ENCODE results near the gene NOL6.

NOL6 gene

DNA sequence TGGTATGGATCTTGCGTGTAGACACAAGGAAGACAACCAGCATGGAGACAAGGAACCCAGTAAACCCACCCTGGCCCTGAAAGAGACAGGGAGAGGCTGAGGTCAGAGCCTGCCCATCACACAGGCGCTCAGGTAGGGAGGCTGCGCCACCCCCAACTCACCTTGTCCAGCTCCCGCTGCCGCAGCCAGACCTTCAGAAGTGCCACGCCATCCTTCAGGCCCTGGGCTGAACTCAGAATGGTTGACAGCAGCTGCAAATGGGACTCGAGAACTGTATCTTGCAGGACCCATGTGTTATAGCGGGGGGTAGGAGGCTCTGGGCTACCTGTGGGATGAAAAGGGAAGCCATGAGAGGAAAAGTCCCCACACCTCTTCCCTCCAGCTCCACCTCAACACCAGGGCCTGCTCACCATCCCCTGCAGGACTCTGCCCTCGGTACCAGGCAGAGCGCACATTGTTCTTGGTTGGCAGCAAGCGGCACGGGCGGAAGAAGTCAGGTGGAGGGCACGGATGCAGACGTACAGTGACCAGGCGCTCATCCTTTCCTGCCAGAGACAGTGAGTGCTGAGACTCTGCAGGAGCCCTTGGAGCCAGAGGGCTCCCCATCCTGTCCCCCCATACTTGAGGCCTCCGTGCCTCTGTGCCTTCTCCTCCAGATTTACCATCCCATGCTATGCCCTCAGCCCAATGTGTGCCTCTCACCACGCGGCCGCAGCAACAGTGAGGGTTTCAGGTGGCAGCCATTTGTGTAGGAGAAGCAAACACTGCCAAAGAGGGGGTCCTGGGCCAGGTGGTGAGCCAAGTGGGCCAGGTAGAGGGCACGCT lies 4.7 kb downstream of the NOL6 start:
- Histone ChIP-seq H3K9ac (ENCODE audit: low read length) (no peak overlapping the region), H3K4me1 (ENCODE audit: insufficient read depth, low read length) (peaks cover 18% of the 10 kb centered on the region), H3K36me3 (ENCODE audit: insufficient read depth, low read length) (peaks cover 73% of the 10 kb centered on the region), H3K27ac (ENCODE audit: low read depth, low read length) (no peak overlapping the region), H3K27me3 (ENCODE audit: control insufficient read depth in 1 of 2, insufficient read depth in 2 of 2, low read length in 2 of 2) (no peaks in the 10 kb centered on the region), H3K4me3 (ENCODE audit: low read depth in 1 of 2, low read length in 2 of 2) (no peak overlapping the region), H3K9me3 (ENCODE audit: low read length) (no peaks in the 10 kb centered on the region)

DNA sequence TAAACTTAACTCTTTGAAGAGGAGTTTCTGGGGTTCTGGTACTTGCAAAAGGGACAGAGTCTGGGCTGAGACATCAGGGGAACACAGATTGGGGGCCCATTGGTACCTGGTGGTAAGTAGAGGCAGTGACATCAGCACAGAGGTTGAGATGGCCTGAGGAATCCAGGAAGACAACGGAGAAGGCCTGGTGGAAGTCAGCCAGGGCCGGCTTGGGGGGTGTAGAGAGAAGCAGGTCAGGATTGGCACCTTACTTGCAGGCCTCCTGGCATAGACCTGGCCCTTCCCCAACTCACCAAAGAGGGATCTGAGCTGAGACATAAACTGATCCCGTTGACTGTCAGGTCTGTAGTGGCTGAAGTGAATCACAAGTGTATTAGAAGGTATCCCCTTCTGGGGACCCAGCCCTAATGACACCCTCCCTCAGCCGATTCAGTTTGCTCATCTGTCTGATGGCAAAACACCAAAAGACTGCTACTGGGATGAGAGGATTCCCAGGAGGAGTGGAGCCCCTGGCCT lies 5.5 kb downstream of the NOL6 start:
- no peaks in the 10 kb centered on the region for H3K9me3 ChIP-seq (ENCODE audit: low read length)
- H3K4me3 ChIP-seq (ENCODE audit: low read depth in 1 of 2, low read length in 2 of 2), result no peak overlapping the region
- no peak overlapping the region for H3K27ac ChIP-seq (ENCODE audit: low read depth, low read length)
- H3K9ac ChIP-seq (ENCODE audit: low read length), result no peak overlapping the region
- no peaks in the 10 kb centered on the region for H3K27me3 ChIP-seq (ENCODE audit: control insufficient read depth in 1 of 2, insufficient read depth in 2 of 2, low read length in 2 of 2)
- H3K4me1 ChIP-seq (ENCODE audit: insufficient read depth, low read length), result peaks cover 17% of the 10 kb centered on the region
- H3K36me3 ChIP-seq (ENCODE audit: insufficient read depth, low read length), result peaks cover 80% of the 10 kb centered on the region

DNA sequence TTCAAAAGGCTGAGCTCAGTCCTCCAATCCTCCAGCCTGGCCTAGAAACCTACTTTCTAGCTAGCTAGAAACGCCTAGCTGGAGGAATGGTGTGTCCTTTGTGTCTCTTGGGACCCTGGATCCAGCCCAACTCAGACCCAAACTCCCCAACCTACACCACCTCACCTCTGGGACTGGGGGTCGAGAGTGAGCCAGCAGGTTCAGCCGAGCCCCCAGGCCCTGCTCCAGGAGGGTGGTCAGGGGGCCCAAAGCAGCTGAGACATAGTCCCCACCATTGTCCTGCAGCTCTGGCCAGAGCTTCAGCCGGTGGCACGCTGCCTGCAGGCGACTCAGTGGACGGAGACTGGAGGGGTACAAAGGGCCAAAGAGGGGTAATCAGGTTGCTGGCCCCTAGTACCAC lies 6.2 kb downstream of the NOL6 start:
- no peak overlapping the region for H3K4me3 ChIP-seq (ENCODE audit: low read depth in 1 of 2, low read length in 2 of 2)
- H3K9ac ChIP-seq (ENCODE audit: low read length), result no peak overlapping the region
- H3K27ac ChIP-seq (ENCODE audit: low read depth, low read length), result no peak overlapping the region
- peaks cover 9% of the 10 kb centered on the region for H3K4me1 ChIP-seq (ENCODE audit: insufficient read depth, low read length)
- no peaks in the 10 kb centered on the region for H3K27me3 ChIP-seq (ENCODE audit: control insufficient read depth in 1 of 2, insufficient read depth in 2 of 2, low read length in 2 of 2)
- peaks cover 88% of the 10 kb centered on the region for H3K36me3 ChIP-seq (ENCODE audit: insufficient read depth, low read length)
- H3K9me3 ChIP-seq (ENCODE audit: low read length), result no peaks in the 10 kb centered on the region

DNA sequence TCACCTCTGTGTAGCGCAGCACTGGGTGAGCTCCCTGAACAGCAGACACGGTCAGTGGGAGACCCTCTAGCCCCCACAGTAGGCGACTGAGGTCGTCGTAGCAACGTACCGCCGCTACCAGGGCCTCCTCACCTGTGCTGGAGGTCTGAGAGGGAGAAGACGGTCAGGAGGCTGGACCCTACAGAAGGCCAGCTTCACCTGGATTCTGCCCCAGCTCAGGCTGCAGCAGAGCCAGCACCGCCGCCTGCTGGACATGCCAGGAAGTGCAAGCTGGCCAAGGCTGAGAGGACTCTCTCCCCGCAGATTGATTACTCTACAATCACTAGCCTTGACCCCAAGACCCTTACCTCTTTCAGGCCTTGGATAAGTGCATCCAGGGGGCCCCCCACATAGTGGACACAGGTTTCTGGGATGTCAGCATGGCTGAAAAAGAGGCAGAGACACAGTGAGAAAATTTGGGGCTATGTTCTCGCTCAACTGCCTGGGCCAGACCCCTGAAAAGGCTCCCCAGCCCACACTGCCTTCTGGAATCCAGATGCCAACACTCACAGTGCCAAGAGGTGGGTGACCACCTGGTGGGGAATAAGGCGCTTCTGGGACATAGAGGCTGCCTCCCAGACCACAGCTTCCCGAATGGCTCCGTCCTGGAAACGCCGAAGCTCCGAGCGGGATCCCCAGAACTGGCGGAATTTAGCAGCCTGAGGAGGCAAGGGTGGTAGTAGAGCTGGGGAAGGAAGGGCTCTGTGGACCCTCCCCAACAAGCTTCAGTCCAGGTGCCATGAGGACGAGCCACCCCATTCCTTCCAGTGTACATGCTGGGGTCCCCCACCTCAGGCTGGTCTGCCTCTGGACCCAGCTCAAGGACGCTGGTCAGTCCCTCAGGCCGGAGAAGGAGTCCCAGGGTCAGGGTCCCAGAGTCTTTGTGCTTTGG lies 6.9 kb downstream of the NOL6 start:
- Histone ChIP-seq H3K4me1 (ENCODE audit: insufficient read depth, low read length) (peaks cover 2% of the 10 kb centered on the region), H3K27me3 (ENCODE audit: control insufficient read depth in 1 of 2, insufficient read depth in 2 of 2, low read length in 2 of 2) (no peaks in the 10 kb centered on the region), H3K9me3 (ENCODE audit: low read length) (no peaks in the 10 kb centered on the region), H3K27ac (ENCODE audit: low read depth, low read length) (no peak overlapping the region), H3K9ac (ENCODE audit: low read length) (no peak overlapping the region), H3K36me3 (ENCODE audit: insufficient read depth, low read length) (peaks cover 90% of the 10 kb centered on the region), H3K4me3 (ENCODE audit: low read depth in 1 of 2, low read length in 2 of 2) (no peak overlapping the region)

DNA sequence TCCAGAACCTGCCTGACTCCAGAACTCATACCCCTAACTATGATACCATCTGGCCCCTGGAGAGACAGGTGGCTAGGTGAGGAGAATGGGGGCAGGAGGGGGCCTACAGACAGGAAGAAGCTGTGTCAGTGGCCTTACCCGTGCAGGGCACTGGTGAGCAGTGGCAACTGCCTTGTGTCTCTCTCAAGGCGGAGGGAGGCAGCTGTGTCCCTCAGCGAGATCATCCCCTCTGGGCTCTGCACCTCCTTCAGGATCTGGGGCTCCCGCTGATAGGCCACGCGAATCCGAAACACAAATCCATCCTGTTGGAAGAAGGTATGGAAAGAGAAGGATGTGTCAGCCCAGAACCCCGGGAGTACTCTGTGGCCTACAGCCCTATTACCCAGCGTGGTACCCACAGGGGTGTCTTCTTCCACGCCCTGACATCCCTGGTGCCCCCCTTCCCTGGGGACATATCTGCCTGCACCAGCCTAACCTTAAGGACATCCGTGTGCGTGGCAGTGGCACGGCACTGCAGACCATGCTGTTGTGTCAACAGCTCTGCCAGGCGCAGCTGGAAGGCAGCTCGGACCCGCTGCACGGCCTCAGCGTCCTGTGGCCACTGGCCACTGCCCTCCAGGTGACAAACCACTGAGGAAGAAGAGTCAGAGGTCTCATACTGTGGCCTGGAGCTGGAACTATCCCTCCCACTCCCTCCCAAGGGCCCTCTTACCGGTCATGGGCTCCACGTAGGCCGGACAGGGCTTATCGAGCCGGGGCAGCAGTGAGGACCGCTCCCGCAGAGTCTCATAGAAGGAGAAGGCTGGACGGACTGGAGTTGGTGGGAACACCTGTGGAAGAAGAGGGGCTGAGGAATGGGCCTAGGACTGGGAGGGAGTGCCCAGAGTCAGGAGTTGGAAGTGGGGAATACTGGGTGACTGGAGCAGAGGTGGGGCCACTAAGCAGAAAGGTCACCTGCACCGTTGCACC lies 7.8 kb downstream of the NOL6 start:
- H3K4me3 ChIP-seq (ENCODE audit: low read depth in 1 of 2, low read length in 2 of 2), result no peak overlapping the region
- H3K9ac ChIP-seq (ENCODE audit: low read length), result no peak overlapping the region
- no peaks in the 10 kb centered on the region for H3K4me1 ChIP-seq (ENCODE audit: insufficient read depth, low read length)
- H3K27ac ChIP-seq (ENCODE audit: low read depth, low read length), result no peak overlapping the region
- no peaks in the 10 kb centered on the region for H3K27me3 ChIP-seq (ENCODE audit: control insufficient read depth in 1 of 2, insufficient read depth in 2 of 2, low read length in 2 of 2)
- peaks cover 87% of the 10 kb centered on the region for H3K36me3 ChIP-seq (ENCODE audit: insufficient read depth, low read length)
- no peaks in the 10 kb centered on the region for H3K9me3 ChIP-seq (ENCODE audit: low read length)

DNA sequence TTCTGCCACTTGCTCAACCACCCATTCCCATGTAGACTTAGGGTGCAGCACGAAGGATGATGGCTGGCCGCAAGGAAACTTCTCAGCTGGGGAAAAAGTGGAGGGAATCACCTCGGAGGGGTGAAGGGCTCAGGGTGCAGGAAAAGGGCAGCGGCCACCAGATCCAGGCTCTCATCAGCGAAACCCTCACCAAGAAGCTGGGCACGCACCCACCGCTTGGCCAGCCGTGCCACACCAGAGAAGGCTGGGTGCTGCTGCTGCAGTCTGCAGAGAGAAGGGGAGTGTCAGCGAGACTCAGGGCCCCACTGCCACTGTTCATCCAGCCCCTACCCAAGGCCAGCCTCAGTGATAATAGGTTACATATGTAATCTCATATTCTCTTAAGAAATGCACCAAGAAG lies 8.6 kb downstream of the NOL6 start:
- H3K27ac ChIP-seq (ENCODE audit: low read depth, low read length), result no peak overlapping the region
- no peak overlapping the region for H3K9ac ChIP-seq (ENCODE audit: low read length)
- H3K4me1 ChIP-seq (ENCODE audit: insufficient read depth, low read length), result no peaks in the 10 kb centered on the region
- no peak overlapping the region for H3K4me3 ChIP-seq (ENCODE audit: low read depth in 1 of 2, low read length in 2 of 2)
- no peaks in the 10 kb centered on the region for H3K9me3 ChIP-seq (ENCODE audit: low read length)
- no peaks in the 10 kb centered on the region for H3K27me3 ChIP-seq (ENCODE audit: control insufficient read depth in 1 of 2, insufficient read depth in 2 of 2, low read length in 2 of 2)
- H3K36me3 ChIP-seq (ENCODE audit: insufficient read depth, low read length), result peaks cover 87% of the 10 kb centered on the region

DNA sequence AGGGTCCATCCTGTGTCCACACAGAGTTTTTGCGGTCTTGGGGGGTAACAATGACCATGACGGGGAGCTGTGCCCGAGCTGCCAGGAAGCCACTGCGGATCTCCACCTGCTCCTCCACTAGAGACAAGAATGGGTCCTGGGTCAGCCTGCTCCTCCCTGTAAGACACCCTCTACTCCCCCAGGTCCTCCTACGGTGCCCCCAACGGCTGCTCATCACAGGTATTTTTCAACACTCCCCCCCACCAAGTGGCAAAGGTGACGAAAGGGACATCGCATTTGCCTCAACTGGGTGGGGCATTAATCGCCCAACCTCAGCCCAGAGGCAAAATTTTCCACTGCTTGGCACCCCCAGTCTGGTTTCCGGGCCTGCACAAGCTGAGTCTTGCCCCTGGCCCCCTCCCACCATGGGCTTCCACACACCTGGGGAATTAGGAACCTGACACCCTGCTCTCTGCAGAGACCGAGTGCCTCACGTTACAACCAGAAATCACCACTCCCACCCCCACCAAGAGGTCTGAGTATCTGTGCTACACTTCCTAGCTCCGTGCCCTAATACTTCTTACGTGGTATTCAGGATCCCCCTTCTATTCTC lies 9.6 kb downstream of the NOL6 start:
- no peak overlapping the region for H3K27ac ChIP-seq (ENCODE audit: low read depth, low read length)
- peaks cover 77% of the 10 kb centered on the region for H3K36me3 ChIP-seq (ENCODE audit: insufficient read depth, low read length)
- H3K27me3 ChIP-seq (ENCODE audit: control insufficient read depth in 1 of 2, insufficient read depth in 2 of 2, low read length in 2 of 2), result no peaks in the 10 kb centered on the region
- H3K4me3 ChIP-seq (ENCODE audit: low read depth in 1 of 2, low read length in 2 of 2), result no peak overlapping the region
- no peak overlapping the region for H3K9ac ChIP-seq (ENCODE audit: low read length)
- H3K9me3 ChIP-seq (ENCODE audit: low read length), result no peaks in the 10 kb centered on the region
- no peaks in the 10 kb centered on the region for H3K4me1 ChIP-seq (ENCODE audit: insufficient read depth, low read length)

DNA sequence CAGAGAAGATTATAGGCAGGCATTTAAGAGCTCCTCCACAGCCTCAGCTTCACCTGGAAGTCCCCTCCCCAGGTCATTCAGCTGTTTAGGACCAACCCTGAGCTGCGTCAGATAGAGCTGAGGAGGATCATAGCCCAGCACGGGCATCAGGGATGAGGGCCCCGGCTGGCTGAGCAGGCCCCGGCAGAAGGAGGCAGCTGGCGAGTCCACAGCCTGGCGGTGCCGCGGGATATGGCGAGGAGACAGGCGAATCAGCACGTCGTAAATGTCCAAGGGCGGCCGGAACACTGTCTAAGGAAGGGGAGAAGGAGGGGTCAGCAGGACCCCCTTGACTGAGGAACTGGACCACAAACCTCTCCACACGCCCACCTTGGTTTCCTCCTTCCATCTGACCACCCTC lies 10.6 kb downstream of the NOL6 start:
- H3K4me3 ChIP-seq (ENCODE audit: low read depth in 1 of 2, low read length in 2 of 2), result no peak overlapping the region
- H3K27me3 ChIP-seq (ENCODE audit: control insufficient read depth in 1 of 2, insufficient read depth in 2 of 2, low read length in 2 of 2), result no peaks in the 10 kb centered on the region
- no peak overlapping the region for H3K27ac ChIP-seq (ENCODE audit: low read depth, low read length)
- H3K9me3 ChIP-seq (ENCODE audit: low read length), result no peaks in the 10 kb centered on the region
- no peaks in the 10 kb centered on the region for H3K4me1 ChIP-seq (ENCODE audit: insufficient read depth, low read length)
- no peak overlapping the region for H3K9ac ChIP-seq (ENCODE audit: low read length)
- peaks cover 68% of the 10 kb centered on the region for H3K36me3 ChIP-seq (ENCODE audit: insufficient read depth, low read length)

DNA sequence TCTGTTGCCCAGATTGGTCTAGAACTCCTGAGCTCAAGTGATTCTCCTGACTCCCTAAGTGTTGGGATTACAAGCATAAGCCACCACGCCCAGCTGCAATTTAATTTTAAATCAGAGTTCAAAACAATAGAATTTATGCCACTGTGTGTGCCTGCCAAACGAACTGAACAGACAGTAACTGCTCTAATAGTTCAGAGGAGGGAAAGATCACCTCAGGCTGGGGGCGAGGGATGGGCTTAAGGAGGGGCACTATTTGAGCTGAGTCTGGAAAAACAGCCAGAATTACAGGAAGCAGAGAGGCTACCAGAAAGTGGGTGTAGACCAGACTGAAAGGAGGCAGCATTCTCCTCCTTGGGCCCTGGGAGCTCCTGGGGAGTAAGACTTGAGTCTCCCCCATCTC lies 12.2 kb downstream of the NOL6 start:
- Histone ChIP-seq H3K36me3 (ENCODE audit: insufficient read depth, low read length) (peaks cover 51% of the 10 kb centered on the region), H3K4me1 (ENCODE audit: insufficient read depth, low read length) (no peaks in the 10 kb centered on the region), H3K27ac (ENCODE audit: low read depth, low read length) (no peak overlapping the region), H3K9ac (ENCODE audit: low read length) (no peak overlapping the region), H3K27me3 (ENCODE audit: control insufficient read depth in 1 of 2, insufficient read depth in 2 of 2, low read length in 2 of 2) (no peaks in the 10 kb centered on the region), H3K4me3 (ENCODE audit: low read depth in 1 of 2, low read length in 2 of 2) (no peak overlapping the region), H3K9me3 (ENCODE audit: low read length) (no peaks in the 10 kb centered on the region)

DNA sequence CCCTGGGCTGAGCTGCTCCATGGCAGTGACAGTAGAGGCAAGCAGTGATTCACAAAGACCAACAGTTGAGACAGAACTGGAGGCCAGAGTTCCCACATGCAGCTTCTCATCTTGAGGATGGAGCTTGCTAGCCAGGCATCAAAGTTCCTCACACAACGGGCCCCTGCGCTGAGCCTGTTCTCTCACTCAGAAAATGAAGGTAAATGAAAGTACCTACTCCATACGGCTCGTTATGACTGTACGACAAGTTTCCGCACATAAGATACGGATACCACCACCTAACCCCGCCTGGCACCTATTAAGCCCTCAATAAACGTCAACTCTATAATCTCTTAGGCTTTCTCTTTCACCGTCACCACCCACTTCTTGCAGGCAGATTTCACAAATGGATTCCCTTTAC lies 12.9 kb downstream of the NOL6 start:
- no peaks in the 10 kb centered on the region for H3K4me1 ChIP-seq (ENCODE audit: insufficient read depth, low read length)
- H3K27me3 ChIP-seq (ENCODE audit: control insufficient read depth in 1 of 2, insufficient read depth in 2 of 2, low read length in 2 of 2), result no peaks in the 10 kb centered on the region
- no peak overlapping the region for H3K4me3 ChIP-seq (ENCODE audit: low read depth in 1 of 2, low read length in 2 of 2)
- H3K27ac ChIP-seq (ENCODE audit: low read depth, low read length), result no peak overlapping the region
- H3K9me3 ChIP-seq (ENCODE audit: low read length), result no peaks in the 10 kb centered on the region
- H3K9ac ChIP-seq (ENCODE audit: low read length), result no peak overlapping the region
- peaks cover 45% of the 10 kb centered on the region for H3K36me3 ChIP-seq (ENCODE audit: insufficient read depth, low read length)

All from muscle layer of colon (tissue), 2 donors.